GM12891 (cell line): ENCODE results near the gene MRPL9.

Experiments
- PAX5 ChIP-seq: IDR thresholded peaks from 2 replicates; pipeline ENCODE4 v1.6.1; 2011; ENCODE audit warnings: low read length, moderate library complexity, mild to moderate bottlenecking; ENCODE audit not compliant: insufficient read depth, severe bottlenecking
- POLR2A ChIP-seq: IDR thresholded peaks from 2 replicates; pipeline ENCODE4 v1.6.1; 2011; ENCODE audit warnings: low read depth, low read length, control low read depth
- POLR2AphosphoS5 ChIP-seq: IDR thresholded peaks from 2 replicates; pipeline ENCODE4 v1.6.1; 2011; ENCODE audit warnings: low read depth, low read length, control low read depth
- POU2F2 ChIP-seq: IDR thresholded peaks from 2 replicates; pipeline ENCODE4 v1.6.1; 2011; ENCODE audit warnings: low read depth, mild to moderate bottlenecking, control low read depth, low read length, moderate library complexity
- SPI1 ChIP-seq: IDR thresholded peaks from 2 replicates; pipeline ENCODE4 v1.6.1; 2011; ENCODE audit warnings: low read depth, low read length, control low read depth
- TAF1 ChIP-seq: IDR thresholded peaks from 2 replicates; pipeline ENCODE4 v1.6.1; 2011; ENCODE audit warnings: low read depth, low read length, control low read depth

DNA sequence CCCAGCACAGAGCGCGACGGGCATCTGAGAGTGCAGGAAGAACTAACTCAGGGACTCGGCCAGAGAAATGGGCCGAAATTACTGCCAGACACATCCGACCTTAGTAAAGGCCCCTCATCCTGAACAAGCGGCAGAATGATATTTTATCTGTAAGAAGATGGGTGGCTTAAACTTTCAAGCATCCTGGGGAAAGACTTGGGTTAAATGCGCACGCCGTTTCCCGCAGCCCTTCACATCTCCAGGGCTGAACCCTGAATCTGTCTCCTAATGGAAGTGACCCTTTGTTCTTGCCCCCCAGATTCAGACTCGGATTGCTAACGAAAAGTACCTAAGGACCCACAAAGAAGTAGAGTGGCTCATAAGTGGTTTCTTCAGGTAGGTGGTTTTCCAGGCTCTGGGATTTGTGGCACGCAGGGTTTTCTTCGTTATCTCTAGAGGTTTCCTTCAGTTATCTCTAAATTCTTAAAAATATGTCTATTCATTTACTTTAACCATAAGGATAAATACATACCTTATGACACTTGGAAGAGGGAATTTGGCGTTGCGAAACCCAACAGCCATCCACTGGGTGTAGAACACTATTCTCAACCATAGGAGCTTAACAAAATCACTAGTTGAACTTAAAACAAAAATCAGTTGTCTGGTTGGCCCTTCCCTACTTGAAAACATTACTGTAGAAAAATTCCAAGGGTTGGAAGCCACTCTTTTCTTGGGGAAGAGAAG, 41.3 kb downstream of the MRPL9 start:
- no peak for TF ChIP-seq POLR2A
- no peak for TF ChIP-seq POLR2AphosphoS5
- TF ChIP-seq TAF1, result no peak
- no peak for TF ChIP-seq POU2F2
- TF ChIP-seq PAX5, result no peak
- no peak for TF ChIP-seq SPI1
